Posterior vena cava (tissue), 2 donors: Measurements from ENCODE around the gene P2RX2. TPM values are rescaled to one million over a fixed set of nuclear protein-coding genes. Genes with fewer than 3 reads are reported as not detected.

Experiments
- DNase-seq: peaks from one replicate; pipeline ENCODE4 v3.0.0-alpha.2; 2020; ENCODE audit warnings: low spot score
- intact Hi-C, 2 donors: fragments of 100-400 bp; cut with DNase I; formaldehyde crosslinking; loops; one replicate each; pipeline versions ENCODE4 v1.14.1 to v1.14.2; 2022 to 2023
- total RNA-seq, 2 donors: library from RNA; stranded (reverse); fragmentation: NEBNext Ultra II Directional; extraction: Animal tissue kit (Norgen Biotek cat#: 25700); gene quantifications; one replicate each; pipeline ENCODE4 v1.2.1, GENCODE V29; 2021
- donor health status: DM: yes; HTN: yes; CAD: no.
- donor health status: DM: yes; HTN: yes; CAD: no.

The P2RX2 gene
- total RNA-seq, 2 donors from 2014 or later, result not detected

DNA sequence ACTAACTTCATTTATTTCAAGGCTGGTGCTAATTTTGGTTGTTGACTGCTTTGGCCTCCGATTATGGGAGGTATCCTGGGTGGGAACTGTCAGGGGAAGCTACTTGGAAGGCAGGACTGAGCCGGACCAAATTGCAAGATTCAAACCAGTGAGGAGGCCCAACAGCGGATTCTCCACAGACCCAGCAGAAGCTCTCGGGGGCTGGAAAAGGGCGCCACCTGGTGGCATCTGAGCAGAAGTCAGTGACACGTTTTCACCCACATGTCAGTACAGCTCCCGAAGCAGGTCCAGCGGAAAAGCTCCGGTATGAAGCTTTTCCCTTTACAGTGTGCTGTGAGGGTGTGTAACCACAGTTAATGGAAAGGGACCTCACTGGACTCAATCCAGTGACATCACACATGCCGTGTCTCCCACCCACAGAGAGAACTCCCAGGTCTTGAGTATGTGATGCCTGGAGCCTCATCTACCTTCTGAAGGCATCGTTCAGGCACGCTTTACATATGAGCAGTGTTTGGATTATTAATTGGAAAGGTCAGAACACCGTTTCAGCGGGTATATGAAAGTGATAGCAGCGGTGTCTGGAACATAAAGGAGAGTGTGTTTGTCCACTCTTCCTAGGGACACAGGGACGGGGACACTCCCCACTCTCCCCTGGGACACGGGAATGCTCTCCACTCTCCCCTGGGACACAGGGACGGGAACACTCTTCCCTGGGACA, 3.6 kb upstream of the P2RX2 start:
- intact Hi-C loops, result loop anchor here (5.0 to 10.0 kb wide), 2 partner anchors 198 to 460 kb away; no protein-coding TSS in a partner anchor
- peak; percentile 95 for DNase-seq

- intact Hi-C loops, result loop anchor here (5.0 to 10.0 kb wide), 2 partner anchors 198 to 461 kb away; no protein-coding TSS in a partner anchor
- DNase-seq, result no peak
Observed at GRCh38 chr12:132615579-132616038, 3.0 kb upstream of the P2RX2 start.

- intact Hi-C loops, result loop anchor here (5.0 to 10.0 kb wide), 2 partner anchors 200 to 462 kb away; no protein-coding TSS in a partner anchor
- DNase-seq, result no peak
Observed at GRCh38 chr12:132617135-132617701, 1.4 kb upstream of the P2RX2 start.

GRCh38 chr12:132617822-132618682, 524 bp upstream of the P2RX2 start:
- intact Hi-C loops, result loop anchor here (5.0 to 10.0 kb wide), 2 partner anchors 201 to 463 kb away; no protein-coding TSS in a partner anchor
- no peak for DNase-seq

DNA sequence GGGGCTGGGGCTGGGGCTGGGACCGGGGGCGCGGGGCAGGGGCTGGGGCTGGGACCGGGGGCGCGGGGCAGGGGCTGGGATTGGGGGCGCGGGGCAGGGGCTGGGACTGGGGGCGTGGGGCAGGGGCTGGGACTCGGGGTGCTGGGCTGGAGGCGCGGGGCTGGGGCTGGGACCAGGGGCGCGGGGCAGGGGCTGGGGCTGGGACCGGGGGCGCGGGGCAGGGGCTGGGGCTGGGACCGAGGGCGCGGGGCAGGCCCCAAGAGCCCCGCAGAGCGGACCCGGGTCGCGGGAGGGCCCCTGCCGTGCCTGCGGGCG, 452 bp downstream of the P2RX2 start:
- intact Hi-C loops, result loop anchor here (5.0 to 10.0 kb wide), 2 partner anchors 202 to 464 kb away; no protein-coding TSS in a partner anchor
- DNase-seq, result no peak

DNA sequence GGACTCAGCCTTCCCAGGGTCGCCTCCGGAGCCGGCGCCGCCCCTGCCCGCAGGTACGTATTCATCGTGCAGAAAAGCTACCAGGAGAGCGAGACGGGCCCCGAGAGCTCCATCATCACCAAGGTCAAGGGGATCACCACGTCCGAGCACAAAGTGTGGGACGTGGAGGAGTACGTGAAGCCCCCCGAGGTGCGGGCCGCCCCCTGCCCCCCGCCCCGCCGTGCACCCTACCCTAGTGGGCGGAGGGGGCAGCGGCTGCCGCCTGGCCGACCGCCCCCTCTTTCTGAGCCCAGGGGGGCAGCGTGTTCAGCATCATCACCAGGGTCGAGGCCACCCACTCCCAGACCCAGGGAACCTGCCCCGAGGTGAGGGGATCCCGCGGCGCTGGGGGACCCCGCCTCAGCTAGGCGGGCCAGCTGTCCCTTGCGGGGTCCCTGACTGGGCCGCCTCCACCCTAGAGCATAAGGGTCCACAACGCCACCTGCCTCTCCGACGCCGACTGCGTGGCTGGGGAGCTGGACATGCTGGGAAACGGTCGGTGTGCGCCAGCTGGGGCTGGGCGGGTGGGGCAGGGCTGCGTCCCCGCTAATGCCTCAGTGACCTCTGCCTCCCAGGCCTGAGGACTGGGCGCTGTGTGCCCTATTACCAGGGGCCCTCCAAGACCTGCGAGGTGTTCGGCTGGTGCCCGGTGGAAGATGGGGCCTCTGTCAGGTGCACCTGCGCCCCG, 973 bp downstream of the P2RX2 start:
- DNase-seq, result no peak
- intact Hi-C loops, result loop anchor here (5.0 to 10.0 kb wide), 2 partner anchors 202 to 465 kb away; no protein-coding TSS in a partner anchor

DNA sequence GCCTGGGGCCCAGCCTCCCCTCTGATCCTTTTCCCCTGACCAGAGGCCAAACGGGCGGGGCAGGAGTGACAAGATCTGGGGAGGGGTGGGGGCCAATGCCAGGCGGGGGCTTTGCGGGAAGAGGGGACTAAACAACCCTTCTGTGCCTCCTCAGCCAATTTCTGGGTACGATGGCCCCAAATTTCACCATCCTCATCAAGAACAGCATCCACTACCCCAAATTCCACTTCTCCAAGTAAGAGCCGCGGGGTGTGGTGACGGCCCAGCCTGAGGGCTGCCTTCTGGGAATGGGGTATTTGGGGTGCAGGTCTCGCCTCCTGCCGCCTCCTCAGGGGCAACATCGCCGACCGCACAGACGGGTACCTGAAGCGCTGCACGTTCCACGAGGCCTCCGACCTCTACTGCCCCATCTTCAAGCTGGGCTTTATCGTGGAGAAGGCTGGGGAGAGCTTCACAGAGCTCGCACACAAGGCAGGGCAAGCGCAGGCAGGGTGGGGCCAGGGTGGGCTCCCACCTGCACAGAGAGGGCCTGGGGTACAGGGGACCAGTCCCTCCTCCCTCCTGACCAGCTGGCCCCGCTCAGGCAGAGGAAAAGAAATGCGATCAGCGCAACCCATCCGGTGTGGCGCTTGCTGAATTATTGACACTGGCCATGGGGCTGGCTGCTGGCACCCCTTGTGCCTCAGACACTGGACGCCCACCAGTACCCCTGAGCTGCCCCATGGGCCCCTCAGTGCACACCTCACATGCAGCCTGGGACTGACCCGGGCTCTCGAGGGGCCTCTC, 1.7 kb downstream of the P2RX2 start:
- DNase-seq, result no peak
- intact Hi-C loops, result no loop called here

DNA sequence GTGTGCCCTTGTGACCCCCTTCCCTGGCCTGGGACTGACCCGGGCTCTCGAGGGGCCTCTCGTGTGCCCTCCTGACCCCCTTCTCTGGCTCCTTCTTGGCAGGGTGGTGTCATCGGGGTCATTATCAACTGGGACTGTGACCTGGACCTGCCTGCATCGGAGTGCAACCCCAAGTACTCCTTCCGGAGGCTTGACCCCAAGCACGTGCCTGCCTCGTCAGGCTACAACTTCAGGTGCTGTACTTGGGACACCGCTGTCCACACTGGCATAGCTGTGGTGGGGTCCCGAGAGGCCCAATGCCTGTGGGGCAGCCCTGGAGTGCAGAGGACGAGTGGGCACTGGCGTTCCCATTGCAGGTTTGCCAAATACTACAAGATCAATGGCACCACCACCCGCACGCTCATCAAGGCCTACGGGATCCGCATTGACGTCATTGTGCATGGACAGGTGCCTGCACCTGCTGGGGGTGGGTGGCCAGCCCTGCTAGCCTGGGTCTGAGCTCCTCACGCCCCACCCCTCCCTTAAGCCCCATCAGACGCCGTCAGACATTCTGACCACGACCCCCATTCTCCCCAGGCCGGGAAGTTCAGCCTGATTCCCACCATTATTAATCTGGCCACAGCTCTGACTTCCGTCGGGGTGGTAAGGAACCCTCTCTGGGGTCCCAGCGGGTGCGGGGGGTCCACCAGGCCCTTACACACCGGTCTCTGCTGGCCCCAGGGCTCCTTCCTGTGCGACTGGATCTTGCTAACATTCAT, 2.5 kb downstream of the P2RX2 start:
- intact Hi-C loops, result no loop called here
- no peak for DNase-seq

GRCh38 chr12:132621657-132622435, 3.3 kb downstream of the P2RX2 start:
- intact Hi-C loops, result no loop called here
- no peak for DNase-seq

DNA sequence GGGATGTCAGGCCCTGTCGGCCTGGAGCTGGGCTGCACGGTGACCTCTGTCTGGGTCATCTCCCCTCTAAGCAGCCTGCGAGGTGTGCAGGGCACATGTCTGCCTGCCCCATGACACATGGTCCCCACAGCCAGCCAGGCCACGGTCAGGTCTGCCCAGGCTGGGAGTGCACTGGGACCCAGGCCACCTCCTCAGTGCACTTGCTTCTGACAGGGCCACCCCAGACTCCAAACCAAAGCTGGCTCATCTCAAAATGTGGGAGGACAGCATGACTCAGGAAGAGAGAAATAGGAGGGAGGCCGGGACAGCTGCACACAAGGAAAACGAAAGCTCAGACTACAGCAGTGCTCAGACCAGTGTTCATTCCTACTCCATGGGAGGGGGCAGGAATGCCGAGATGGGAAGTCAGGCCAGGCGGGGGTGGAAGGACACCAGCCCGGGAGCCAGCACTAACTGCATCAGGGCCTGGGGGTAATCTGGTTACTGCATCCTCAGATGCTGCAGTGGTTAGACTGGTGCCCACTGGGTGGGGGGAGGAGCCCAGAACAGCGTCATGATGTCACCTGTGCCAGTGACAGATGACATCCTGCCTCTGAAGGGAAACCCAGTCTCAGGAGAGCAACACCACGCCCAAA, 4.0 kb downstream of the P2RX2 start:
- DNase-seq, result no peak
- intact Hi-C loops, result no loop called here

DNA sequence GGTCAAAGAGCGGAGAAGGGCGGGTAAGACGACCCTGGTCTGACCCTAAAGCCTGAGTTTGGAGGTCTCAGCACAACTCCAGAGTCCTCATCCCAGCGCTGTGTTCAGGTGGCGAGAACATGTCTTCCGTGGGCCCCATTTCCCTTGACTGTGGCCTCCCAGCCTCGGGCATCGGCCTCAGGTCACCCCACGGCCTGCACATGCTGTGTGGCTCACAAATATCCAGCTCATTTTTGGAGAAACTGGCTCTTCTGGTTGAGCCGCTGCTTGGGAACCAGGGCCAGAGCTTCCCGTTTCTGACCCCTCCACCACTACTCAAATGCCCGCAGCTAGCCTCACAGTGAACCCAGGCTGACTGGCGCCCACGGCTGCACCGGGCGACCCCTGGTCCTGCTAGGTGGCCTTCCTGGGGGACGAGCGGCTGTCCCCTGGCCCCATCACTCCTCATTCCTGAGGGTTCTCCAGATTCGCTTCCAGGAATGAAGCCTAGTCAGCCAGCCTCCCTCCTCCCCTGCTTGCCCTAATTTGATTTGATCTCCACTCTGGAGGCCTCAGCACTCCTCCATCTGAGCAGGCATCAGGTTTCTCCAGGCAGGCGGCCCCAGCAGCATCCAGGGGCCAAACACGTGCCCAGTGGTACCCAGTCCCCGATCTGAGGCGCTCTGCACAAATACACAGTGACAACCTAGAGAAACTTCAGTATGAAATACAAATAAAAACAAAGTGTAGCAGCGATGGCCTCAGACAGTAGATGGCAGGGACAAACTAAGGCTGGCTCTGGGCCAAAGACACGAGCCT, 4.7 kb downstream of the P2RX2 start:
- DNase-seq, result no peak
- intact Hi-C loops, result no loop called here

DNA sequence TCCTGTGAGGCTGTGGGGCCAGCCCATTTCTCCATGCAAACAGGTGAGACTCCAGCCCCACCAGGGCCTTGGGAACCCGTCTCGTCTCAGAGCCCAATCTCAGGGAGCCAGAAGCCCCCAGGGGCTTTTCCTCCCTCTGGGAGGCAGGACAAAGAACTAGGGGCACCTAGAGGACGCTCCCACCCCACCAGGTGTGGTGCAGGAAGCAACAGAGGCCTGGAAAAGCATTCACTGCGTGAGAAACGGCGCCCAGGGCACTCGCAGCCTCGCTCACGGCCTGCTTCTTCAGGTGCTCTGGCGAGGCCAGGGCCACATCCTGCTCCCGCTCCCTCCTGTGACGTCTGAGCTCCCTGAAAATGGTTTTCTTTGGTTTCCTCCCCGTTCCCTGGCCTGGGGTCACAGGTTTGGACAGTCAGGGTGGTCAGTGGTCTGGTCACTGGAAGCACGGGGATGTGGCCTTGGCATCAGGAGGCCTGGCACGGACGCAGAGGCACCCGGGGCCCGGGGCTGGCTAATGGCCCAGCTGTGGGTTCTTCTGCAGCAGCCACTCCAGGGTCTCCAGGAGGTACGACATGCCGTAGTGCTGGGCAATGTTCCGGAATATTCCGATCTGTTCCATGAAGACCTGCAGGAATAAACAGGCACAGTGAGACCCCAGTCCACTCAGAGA, 5.7 kb downstream of the P2RX2 start:
- DNase-seq, result no peak
- intact Hi-C loops, result no loop called here

DNA sequence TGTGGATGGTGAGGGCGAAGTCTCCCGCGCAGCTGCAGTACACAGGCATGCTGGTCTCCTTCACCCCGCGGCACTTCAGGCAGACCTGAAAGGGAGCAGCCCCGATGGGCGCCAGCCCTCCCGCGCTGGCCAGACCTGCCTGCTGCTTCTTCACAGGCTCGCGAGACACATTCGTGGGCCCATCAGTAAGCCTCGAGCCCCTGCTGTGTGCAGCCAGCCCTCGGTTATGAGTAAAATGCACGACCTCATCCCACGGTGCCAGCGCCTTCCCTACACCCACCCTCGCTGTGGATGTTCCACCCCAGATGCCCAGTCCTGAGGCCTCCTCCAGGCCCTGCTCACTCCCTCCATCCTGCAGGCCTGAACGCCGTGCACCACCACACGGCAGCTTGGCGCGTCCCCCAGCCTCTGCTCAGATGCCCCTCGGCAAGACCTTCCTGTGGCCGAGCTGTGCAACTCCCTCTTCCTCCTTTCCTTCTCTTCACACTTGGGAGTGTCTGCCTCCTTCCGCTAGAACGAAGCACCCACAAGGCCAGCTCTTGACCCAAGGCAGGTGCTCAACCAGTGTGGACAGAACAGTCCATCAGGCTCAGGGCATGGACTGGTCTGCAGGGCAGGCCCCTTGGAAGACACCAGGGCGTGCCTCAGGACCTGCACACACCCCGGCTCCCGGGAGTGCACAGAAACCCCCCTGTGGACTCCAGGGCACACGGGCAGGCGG, 6.5 kb downstream of the P2RX2 start:
- DNase-seq, result no peak
- intact Hi-C loops, result no loop called here

GRCh38 chr12:132625731-132626430, 7.3 kb downstream of the P2RX2 start:
- no peak for DNase-seq
- intact Hi-C loops, result no loop called here
